Liver (tissue), 3 donors: Measurements from ENCODE around the gene TNS3.
A peak's percentile ranks its signal among the peaks of the same experiment; 100 is the strongest.

Experiments used
- EGR1 ChIP-seq, 2 donors: IDR thresholded peaks; 2 replicates each; pipeline ENCODE4 v1.6.1; 2016 to 2018; ENCODE audit warnings: antibody characterized with exemption in 2 of 2, low read depth in 2 of 2
- FOXA1 ChIP-seq: IDR thresholded peaks from 2 replicates; pipeline ENCODE4 v1.6.1; 2016; ENCODE audit warnings: antibody characterized with exemption
- HNF4A ChIP-seq, 2 donors: conservative IDR thresholded peaks; 2 replicates each; pipeline ENCODE4 v1.6.1; 2016; ENCODE audit warnings: antibody characterized with exemption in 2 of 2, mild to moderate bottlenecking in 2 of 2
- JUND ChIP-seq, 2 donors: IDR thresholded peaks; 2 replicates each; pipeline ENCODE4 v1.6.1; 2016; ENCODE audit warnings: antibody characterized with exemption in 2 of 2
- RAD21 ChIP-seq, 2 donors: IDR thresholded peaks; 2 replicates each; pipeline ENCODE4 v1.6.1; 2016; ENCODE audit warnings: antibody characterized with exemption in 2 of 2, mild to moderate bottlenecking in 2 of 2
- RXRA ChIP-seq, 2 donors: IDR thresholded peaks; 2 replicates each; pipeline ENCODE4 v1.6.1; 2017 to 2018; ENCODE audit warnings: antibody characterized with exemption in 2 of 2, mild to moderate bottlenecking in 1 of 2
- YY1 ChIP-seq: IDR thresholded peaks from 2 replicates; pipeline ENCODE4 v1.6.1; 2016; ENCODE audit warnings: antibody characterized with exemption, mild to moderate bottlenecking
- TF ChIP-seq, protein P1 (sequence below): fragments of 150-350 bp; IDR thresholded peaks from 2 replicates; pipeline ENCODE4 v1.5.1; 2017; ENCODE audit warnings: improper control_type of control experiment, low read depth, low read length; ENCODE audit not compliant: missing input control
- TF ChIP-seq, protein P2 (sequence below): IDR thresholded peaks from 2 replicates; pipeline ENCODE4 v1.6.1; 2016; ENCODE audit warnings: antibody characterized with exemption
- TF ChIP-seq, protein P3 (sequence below): IDR thresholded peaks from 2 replicates; pipeline ENCODE4 v1.6.1; 2016; ENCODE audit warnings: antibody characterized with exemption
- TF ChIP-seq, protein P4 (sequence below): IDR thresholded peaks from 2 replicates; pipeline ENCODE4 v1.6.1; 2016; ENCODE audit warnings: antibody characterized with exemption, mild to moderate bottlenecking
- donor health status: healthy.
- donor health status: healthy.

DNA sequence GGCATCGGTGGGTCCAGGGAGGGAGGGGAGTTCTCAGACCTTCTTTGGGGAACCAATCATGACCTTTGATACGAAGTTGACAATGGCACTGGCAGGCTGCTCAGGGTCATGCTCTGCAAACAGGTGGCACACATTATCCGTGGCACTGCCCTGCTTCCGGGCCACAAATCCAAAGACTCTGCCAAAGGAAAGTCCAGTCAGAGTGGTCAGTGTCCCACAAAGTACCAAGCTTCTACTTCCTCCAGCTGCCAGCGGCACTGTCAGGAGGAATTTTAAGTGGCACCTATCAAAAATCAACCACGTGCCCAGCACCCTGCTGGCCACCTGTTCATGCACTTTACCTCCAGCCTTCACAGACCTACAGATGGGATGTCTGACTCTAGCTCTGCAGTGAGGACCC, 303.9 kb downstream of the TNS3 start:
- TF ChIP-seq, protein P1, sequence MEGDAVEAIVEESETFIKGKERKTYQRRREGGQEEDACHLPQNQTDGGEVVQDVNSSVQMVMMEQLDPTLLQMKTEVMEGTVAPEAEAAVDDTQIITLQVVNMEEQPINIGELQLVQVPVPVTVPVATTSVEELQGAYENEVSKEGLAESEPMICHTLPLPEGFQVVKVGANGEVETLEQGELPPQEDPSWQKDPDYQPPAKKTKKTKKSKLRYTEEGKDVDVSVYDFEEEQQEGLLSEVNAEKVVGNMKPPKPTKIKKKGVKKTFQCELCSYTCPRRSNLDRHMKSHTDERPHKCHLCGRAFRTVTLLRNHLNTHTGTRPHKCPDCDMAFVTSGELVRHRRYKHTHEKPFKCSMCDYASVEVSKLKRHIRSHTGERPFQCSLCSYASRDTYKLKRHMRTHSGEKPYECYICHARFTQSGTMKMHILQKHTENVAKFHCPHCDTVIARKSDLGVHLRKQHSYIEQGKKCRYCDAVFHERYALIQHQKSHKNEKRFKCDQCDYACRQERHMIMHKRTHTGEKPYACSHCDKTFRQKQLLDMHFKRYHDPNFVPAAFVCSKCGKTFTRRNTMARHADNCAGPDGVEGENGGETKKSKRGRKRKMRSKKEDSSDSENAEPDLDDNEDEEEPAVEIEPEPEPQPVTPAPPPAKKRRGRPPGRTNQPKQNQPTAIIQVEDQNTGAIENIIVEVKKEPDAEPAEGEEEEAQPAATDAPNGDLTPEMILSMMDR, result no peak
- peak in 1 of 2 donors; percentile 59 for TF ChIP-seq RXRA (IDR thresholded peaks at IDR 0.05)
- TF ChIP-seq, protein P2, sequence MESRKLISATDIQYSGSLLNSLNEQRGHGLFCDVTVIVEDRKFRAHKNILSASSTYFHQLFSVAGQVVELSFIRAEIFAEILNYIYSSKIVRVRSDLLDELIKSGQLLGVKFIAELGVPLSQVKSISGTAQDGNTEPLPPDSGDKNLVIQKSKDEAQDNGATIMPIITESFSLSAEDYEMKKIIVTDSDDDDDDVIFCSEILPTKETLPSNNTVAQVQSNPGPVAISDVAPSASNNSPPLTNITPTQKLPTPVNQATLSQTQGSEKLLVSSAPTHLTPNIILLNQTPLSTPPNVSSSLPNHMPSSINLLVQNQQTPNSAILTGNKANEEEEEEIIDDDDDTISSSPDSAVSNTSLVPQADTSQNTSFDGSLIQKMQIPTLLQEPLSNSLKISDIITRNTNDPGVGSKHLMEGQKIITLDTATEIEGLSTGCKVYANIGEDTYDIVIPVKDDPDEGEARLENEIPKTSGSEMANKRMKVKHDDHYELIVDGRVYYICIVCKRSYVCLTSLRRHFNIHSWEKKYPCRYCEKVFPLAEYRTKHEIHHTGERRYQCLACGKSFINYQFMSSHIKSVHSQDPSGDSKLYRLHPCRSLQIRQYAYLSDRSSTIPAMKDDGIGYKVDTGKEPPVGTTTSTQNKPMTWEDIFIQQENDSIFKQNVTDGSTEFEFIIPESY, result no peak
- TF ChIP-seq, protein P3, sequence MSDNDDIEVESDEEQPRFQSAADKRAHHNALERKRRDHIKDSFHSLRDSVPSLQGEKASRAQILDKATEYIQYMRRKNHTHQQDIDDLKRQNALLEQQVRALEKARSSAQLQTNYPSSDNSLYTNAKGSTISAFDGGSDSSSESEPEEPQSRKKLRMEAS, result no peak
- no peak for TF ChIP-seq JUND (IDR thresholded peaks at IDR 0.05)
- TF ChIP-seq, protein P4, sequence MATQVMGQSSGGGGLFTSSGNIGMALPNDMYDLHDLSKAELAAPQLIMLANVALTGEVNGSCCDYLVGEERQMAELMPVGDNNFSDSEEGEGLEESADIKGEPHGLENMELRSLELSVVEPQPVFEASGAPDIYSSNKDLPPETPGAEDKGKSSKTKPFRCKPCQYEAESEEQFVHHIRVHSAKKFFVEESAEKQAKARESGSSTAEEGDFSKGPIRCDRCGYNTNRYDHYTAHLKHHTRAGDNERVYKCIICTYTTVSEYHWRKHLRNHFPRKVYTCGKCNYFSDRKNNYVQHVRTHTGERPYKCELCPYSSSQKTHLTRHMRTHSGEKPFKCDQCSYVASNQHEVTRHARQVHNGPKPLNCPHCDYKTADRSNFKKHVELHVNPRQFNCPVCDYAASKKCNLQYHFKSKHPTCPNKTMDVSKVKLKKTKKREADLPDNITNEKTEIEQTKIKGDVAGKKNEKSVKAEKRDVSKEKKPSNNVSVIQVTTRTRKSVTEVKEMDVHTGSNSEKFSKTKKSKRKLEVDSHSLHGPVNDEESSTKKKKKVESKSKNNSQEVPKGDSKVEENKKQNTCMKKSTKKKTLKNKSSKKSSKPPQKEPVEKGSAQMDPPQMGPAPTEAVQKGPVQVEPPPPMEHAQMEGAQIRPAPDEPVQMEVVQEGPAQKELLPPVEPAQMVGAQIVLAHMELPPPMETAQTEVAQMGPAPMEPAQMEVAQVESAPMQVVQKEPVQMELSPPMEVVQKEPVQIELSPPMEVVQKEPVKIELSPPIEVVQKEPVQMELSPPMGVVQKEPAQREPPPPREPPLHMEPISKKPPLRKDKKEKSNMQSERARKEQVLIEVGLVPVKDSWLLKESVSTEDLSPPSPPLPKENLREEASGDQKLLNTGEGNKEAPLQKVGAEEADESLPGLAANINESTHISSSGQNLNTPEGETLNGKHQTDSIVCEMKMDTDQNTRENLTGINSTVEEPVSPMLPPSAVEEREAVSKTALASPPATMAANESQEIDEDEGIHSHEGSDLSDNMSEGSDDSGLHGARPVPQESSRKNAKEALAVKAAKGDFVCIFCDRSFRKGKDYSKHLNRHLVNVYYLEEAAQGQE, result no peak
- TF ChIP-seq EGR1 (IDR thresholded peaks at IDR 0.05; ENCODE audit: low read depth in 2 of 2), result no peak
- no peak for TF ChIP-seq YY1
- TF ChIP-seq HNF4A (conservative IDR thresholded peaks at IDR 0.05), result peak; percentile 43 to 56
- TF ChIP-seq RAD21 (IDR thresholded peaks at IDR 0.05), result no peak
- no peak for TF ChIP-seq FOXA1
